ENCODE measurements around the gene COBL. TPM values are rescaled to one million over a fixed set of nuclear protein-coding genes. Genes with fewer than 3 reads are reported as not detected.

The COBL gene
- total and polyA plus RNA-seq, 2 of the 8 experiments (the other 6 are each of a cell fraction or from before 2014, with no cell fraction given), result 13.8 to 40.4 TPM

GRCh38 chr7:51065766-51066165 lies 250.8 kb downstream of the COBL start (continued):
- no peak for TF ChIP-seq MAFK (IDR thresholded peaks at IDR 0.05; ENCODE audit: low read depth, low read length)
- TF ChIP-seq BACH1 (IDR thresholded peaks at IDR 0.05; ENCODE audit: low read length), result no peak
- TF ChIP-seq USF2 (IDR thresholded peaks at IDR 0.05; ENCODE audit: low read length), result no peak
